ENCODE data around the gene TMPRSS2.

GRCh38 chr21:41521489-41522027 is 13.6 kb upstream of the TMPRSS2 start:
- TF ChIP-seq, protein P1, sequence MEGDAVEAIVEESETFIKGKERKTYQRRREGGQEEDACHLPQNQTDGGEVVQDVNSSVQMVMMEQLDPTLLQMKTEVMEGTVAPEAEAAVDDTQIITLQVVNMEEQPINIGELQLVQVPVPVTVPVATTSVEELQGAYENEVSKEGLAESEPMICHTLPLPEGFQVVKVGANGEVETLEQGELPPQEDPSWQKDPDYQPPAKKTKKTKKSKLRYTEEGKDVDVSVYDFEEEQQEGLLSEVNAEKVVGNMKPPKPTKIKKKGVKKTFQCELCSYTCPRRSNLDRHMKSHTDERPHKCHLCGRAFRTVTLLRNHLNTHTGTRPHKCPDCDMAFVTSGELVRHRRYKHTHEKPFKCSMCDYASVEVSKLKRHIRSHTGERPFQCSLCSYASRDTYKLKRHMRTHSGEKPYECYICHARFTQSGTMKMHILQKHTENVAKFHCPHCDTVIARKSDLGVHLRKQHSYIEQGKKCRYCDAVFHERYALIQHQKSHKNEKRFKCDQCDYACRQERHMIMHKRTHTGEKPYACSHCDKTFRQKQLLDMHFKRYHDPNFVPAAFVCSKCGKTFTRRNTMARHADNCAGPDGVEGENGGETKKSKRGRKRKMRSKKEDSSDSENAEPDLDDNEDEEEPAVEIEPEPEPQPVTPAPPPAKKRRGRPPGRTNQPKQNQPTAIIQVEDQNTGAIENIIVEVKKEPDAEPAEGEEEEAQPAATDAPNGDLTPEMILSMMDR (IDR thresholded peaks at IDR 0.05): no peak
- TF ChIP-seq POLR2AphosphoS5 (IDR thresholded peaks at IDR 0.05): no peak
- TF ChIP-seq POLR2A (IDR thresholded peaks at IDR 0.05): no peak
- no peak for TF ChIP-seq EP300 (IDR thresholded peaks at IDR 0.05)

Measured in gastroesophageal sphincter (tissue), 3 donors.